PC-9 (cell line): ENCODE measurements around the gene NFKB1.

Source experiments
- EZH2 ChIP-seq: fragments of 200-600 bp; sonication (generic); IDR thresholded peaks from 2 replicates; pipeline ENCODE4 v1.8.0; 2017; ENCODE audit warnings: antibody characterized with exemption, low read depth
- TF ChIP-seq, protein P1 (sequence below): fragments of 200-600 bp; sonication (generic); conservative IDR thresholded peaks from 2 replicates; pipeline ENCODE4 v1.6.1; 2017; ENCODE audit warnings: mixed run types, antibody characterized with exemption, mild to moderate bottlenecking, moderate library complexity

- TF ChIP-seq, protein P1, sequence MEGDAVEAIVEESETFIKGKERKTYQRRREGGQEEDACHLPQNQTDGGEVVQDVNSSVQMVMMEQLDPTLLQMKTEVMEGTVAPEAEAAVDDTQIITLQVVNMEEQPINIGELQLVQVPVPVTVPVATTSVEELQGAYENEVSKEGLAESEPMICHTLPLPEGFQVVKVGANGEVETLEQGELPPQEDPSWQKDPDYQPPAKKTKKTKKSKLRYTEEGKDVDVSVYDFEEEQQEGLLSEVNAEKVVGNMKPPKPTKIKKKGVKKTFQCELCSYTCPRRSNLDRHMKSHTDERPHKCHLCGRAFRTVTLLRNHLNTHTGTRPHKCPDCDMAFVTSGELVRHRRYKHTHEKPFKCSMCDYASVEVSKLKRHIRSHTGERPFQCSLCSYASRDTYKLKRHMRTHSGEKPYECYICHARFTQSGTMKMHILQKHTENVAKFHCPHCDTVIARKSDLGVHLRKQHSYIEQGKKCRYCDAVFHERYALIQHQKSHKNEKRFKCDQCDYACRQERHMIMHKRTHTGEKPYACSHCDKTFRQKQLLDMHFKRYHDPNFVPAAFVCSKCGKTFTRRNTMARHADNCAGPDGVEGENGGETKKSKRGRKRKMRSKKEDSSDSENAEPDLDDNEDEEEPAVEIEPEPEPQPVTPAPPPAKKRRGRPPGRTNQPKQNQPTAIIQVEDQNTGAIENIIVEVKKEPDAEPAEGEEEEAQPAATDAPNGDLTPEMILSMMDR, result no peak
- TF ChIP-seq EZH2, result no peak
Observed at GRCh38 chr4:102638621-102639020, 137.5 kb downstream of the NFKB1 start.
